Muscle of leg (tissue), 11 donors: Measurements from ENCODE around the gene SPPL2B. TPM values are rescaled to one million over a fixed set of nuclear protein-coding genes. Genes with fewer than 3 reads are reported as not detected.
"Not testable (repeated sequence)": the region's sequence is repeated elsewhere in the genome, so short reads cannot be mapped to it uniquely, and the experiment has no call there.

ENCODE experiments used
- DNase-seq: peaks from one replicate; pipeline ENCODE4 v3.0.0; 2013
- H3K27ac ChIP-seq: one replicate; pipeline ENCODE4 v1.5.1; 2013; ENCODE audit warnings: mild to moderate bottlenecking, low read length, control low read depth
- H3K27me3 ChIP-seq: one replicate; pipeline ENCODE4 v1.6.1; 2013; ENCODE audit warnings: low read length; ENCODE audit not compliant: control insufficient read depth, insufficient read depth
- H3K36me3 ChIP-seq: one replicate; pipeline ENCODE4 v1.6.1; 2013; ENCODE audit warnings: low read length; ENCODE audit not compliant: control insufficient read depth, insufficient read depth
- H3K4me1 ChIP-seq: one replicate; pipeline ENCODE4 v1.6.1; 2013; ENCODE audit warnings: low read length; ENCODE audit not compliant: control insufficient read depth, insufficient read depth
- H3K4me3 ChIP-seq: one replicate; pipeline ENCODE4 v1.5.1; 2013; ENCODE audit warnings: low read length, control low read depth
- H3K9me3 ChIP-seq: replicated peaks from 2 replicates; pipeline ENCODE4 v1.6.1; 2013; ENCODE audit warnings: low read depth, low read length; ENCODE audit not compliant: control insufficient read depth
- WGBS: methylation state at CpG from one replicate; pipeline ENCODE4 v1.1.5; 2013; ENCODE audit warnings: missing lambda C conversion rate; ENCODE audit not compliant: insufficient coverage; 5-methylcytosine and 5-hydroxymethylcytosine counted together
- polyA plus RNA-seq, 8 donors: library from polyadenylated mRNA; unstranded; fragments of 120-200 nt; gene quantifications; one replicate each; pipeline versions ENCODE4 v1.2.1 to v1.2.3, GENCODE V29; 2013; ENCODE audit warnings: inconsistent platforms in 1 of 8, low replicate concordance in 1 of 8; ENCODE audit not compliant: insufficient read length in 8 of 8, insufficient read depth in 1 of 8
- total RNA-seq: library from RNA; stranded (reverse); fragments of 120-200 nt; gene quantifications from one replicate; pipeline ENCODE4 v1.2.4, GENCODE V29; 2013

SPPL2B gene
- total and polyA plus RNA-seq, 9 donors = 20.8 to 66.1 (median 45.4) TPM

DNA sequence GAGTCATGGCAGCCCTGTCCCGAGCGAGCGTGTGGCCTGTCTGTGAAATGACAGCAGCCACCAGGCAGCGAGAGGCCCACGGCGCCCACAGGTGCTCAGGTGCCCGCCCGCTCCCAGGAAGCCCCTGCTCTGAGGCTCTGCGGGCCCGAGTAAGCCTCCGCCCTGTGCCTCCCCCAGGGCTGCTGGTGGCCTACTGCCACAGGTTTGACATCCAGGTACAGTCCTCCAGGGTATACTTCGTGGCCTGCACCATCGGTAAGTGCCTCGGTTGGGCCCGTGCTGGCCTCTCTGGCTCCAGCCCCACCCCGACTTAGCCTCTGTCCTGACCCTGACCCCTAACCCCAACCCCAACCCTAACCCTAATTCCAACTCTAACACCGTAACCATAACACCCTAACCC, 16.6 kb downstream of the SPPL2B start:
- Histone ChIP-seq H3K36me3 (peaks cover 64% of the 10 kb centered on the region), H3K4me1 (no peaks in the 10 kb centered on the region)

DNA sequence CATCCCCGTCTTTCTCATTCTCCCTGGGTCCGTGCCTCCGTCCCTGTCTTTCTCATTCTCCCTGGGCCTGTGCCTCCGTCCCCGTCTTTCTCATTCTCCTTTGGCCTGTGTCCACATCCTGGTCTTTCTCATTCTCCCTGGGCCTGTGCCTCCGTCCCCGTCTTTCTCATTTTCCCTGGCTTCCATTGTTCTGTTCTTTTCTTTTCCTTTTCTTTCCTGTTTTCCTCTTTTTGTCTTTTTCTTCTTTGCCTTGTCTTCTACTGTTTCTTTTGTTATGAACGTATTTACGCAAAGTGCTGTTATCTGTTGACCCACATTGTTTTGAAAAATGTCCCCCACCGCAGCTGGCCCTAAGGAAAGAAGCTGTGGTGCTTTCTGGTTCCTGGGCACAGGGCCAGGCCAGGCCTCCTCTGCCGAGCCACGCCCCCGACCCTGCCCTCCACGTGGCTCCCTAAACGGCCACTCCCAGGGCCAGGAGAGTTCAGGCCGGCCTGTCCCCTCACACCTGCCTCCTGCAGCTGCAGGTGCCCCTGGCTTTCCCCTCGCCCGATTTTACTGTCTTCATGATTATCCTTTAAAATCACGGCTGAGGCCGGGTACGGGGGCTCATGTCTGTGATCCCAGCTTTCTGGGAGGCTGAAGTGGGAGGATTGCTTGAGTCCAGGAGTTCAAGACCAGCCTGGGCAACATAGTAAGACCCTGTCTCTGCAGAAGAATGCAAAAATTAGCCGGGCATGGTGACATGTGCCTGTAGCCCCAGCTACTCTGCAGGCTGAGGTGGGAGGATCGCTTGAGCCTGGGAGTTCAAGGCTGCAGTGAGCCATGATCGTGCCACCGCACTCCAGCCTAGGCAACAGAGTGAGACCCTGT, 17.5 kb downstream of the SPPL2B start:
- H3K27ac ChIP-seq = no peak overlapping the region
- no peaks in the 10 kb centered on the region for H3K9me3 ChIP-seq
- H3K4me3 ChIP-seq = no peak overlapping the region
- no peaks in the 10 kb centered on the region for H3K4me1 ChIP-seq
- H3K36me3 ChIP-seq = peaks cover 66% of the 10 kb centered on the region
- 49% methylated on average over 18 of the region's 25 CpGs for WGBS
- H3K27me3 ChIP-seq = no peaks in the 10 kb centered on the region
- no peak for DNase-seq

More for the DNA sequence above, 16.6 kb downstream of the SPPL2B start:
- Histone ChIP-seq H3K9me3 (no peaks in the 10 kb centered on the region), H3K27me3 (no peaks in the 10 kb centered on the region), H3K27ac (no peak overlapping the region), H3K4me3 (no peak overlapping the region)
- WGBS = 94% methylated on average over 17 of the region's 17 CpGs
- DNase-seq = no peak

DNA sequence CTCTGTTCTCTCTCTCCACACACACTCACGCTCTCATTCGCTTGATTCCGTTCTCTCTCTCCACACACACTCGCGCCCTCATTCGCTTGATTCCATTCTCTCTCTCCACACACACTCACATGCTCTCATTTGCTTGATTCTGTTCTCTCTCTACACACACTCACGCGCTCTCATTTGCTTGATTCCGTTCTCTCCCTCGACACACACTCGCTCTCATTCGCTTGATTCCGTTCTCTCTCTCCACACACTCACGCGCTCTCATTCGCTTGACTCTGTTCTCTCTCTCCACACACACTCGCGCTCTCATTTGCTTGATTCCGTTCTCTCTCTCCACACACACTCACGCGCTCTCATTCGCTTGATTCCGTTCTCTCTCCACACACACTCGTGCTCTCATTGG, 21.3 kb downstream of the SPPL2B start:
- H3K36me3 ChIP-seq = peaks cover 62% of the 10 kb centered on the region
- H3K27ac ChIP-seq, H3K9me3 ChIP-seq, H3K4me1 ChIP-seq, H3K4me3 ChIP-seq, DNase-seq, H3K27me3 ChIP-seq: not testable (repeated sequence)
- 93% methylated on average over 24 of the region's 24 CpGs for WGBS

DNA sequence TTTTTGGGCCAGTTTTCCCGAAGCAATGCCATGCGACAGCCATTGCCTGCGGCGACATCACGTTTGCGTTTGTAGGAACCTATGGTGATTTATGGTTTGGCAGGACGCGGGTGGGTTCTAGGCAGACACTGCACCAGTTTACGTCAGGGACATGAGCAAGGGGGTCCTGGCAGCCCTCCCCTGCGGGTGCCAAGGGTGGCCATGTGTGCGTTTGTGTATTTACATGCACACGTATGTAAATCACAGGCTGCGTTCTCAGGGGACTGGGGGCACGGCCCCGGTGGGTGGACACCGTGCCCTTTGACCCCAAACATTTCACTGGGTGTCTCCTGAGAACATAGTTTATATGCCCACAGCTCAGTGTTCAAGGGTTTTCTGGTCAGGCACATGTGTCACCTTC, 22.2 kb downstream of the SPPL2B start:
- Histone ChIP-seq H3K4me1 (no peaks in the 10 kb centered on the region), H3K9me3 (no peaks in the 10 kb centered on the region), H3K36me3 (peaks cover 54% of the 10 kb centered on the region), H3K4me3 (no peak overlapping the region), H3K27me3 (no peaks in the 10 kb centered on the region), H3K27ac (no peak overlapping the region)
- DNase-seq = no peak
- 81% methylated on average over 16 of the region's 16 CpGs for WGBS

DNA sequence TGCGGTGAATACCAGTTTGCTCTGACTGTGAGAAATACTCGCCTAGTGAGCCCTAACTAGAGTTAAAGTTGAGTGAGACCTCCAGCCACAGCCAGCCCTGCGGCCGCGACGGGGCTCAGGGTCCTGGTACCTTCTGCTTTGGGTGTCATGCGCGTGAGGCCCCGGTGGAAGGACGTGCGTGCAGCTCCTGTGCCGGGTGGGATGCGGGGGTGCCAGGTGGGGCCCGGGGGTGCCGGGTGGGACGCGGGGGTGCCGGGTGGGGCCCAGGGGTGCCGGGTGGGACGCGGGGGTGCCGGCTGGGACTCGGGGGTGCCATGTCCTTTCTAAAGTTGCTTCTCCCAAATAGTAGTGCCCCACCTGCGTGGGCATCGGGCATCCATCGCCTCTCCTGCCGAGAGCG, 23.1 kb downstream of the SPPL2B start:
- no peak for DNase-seq
- no peaks in the 10 kb centered on the region for H3K4me1 ChIP-seq
- no peaks in the 10 kb centered on the region for H3K9me3 ChIP-seq
- WGBS = 91% methylated on average over 20 of the region's 28 CpGs
- no peak overlapping the region for H3K4me3 ChIP-seq
- no peak overlapping the region for H3K27ac ChIP-seq
- H3K36me3 ChIP-seq = peaks cover 51% of the 10 kb centered on the region
- no peaks in the 10 kb centered on the region for H3K27me3 ChIP-seq

DNA sequence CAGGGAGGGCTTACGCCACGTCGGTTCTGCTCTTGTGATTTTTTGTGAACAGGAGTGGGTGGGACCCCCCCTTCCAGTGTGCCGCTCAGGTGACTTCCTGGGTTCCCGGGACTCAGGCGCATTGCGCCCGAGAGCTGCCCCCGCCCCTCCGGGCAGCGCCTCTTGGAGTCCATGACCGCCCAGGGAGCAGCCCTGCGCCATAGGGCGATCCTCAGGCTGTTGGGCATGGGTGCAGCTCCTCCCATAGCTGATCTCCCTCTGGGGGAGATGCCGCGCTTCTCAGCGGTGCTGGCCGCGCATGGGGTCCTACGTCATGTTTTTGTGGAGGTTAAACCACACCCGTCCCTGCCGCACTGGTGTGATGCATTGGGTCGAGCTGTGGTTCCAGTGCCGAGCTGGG, 23.6 kb downstream of the SPPL2B start:
- no peak overlapping the region for H3K4me3 ChIP-seq
- no peaks in the 10 kb centered on the region for H3K4me1 ChIP-seq
- H3K27me3 ChIP-seq = no peaks in the 10 kb centered on the region
- H3K27ac ChIP-seq = no peak overlapping the region
- 84% methylated on average over 19 of the region's 24 CpGs for WGBS
- H3K36me3 ChIP-seq = peaks cover 47% of the 10 kb centered on the region
- no peak for DNase-seq
- H3K9me3 ChIP-seq = no peaks in the 10 kb centered on the region

DNA sequence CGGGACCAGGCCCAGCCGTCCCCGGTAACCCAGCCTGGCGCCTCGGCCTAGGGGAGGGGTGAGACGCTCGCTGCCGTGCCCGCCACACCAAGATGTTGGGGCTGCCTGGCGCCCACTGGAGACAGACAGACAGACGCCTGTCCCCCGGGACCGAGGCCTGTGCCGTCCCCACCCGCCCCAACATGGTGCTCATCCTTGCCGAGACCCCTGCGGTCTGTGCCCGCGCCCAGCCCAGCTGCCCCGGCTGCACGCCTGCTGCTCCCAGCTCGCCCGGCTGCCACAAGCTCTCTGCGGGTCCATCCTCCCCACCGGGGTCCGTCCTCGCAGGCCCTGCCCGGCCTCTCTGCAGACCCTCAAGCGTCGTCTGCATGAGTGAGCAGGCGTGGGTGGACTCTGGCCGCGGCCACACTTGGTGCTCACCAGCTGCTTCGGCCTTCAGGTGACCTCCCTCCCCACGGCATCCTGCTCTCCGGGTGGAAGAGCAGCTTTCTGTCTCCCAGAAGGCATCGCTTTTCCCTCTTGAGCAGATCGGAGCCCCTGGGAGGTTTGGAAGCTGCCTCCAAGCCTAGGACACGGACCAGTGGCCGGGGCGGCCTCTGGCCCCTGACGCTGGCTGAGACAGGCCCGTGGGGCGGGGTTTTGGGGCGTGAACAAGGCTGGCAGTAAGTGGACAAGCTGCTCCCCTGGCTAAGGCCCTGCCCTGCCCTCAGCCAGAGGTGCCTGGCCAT, 24.8 kb downstream of the SPPL2B start:
- Histone ChIP-seq H3K9me3 (no peaks in the 10 kb centered on the region), H3K36me3 (peaks cover 47% of the 10 kb centered on the region)

DNA sequence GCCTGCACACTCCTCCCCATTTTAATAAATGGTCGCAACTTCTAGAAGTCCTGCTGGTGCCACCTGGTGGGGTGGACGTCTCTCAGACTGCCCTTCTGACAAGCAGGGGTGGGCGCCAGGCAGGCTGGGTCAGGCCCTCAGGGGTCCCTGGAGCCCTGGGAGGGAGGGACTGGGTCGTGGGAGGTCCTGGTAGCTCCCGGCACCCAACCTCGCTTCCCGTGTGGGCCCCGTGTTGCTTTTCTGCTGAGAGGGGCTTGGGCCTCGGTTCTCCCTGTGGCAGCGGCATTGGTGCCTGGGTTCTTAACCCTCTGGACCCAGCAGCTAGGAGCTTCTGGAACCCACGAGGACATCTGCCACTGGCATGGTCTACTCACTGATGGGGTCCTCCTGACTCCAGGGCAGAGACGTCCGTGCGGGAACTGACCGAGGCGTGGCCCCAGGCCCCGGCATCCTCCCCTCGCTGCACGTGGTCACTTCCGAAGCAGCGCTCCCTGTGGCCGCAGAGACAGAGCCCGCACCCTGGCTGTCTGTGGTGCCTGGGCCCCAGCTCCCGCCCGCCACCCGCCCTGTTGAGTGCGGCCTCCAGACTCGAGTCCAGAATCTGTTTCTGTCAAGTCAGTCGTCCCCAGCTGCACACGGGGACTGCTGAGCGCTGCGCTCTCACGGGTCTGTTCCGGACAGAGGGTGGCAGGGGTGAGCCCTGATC, 25.6 kb downstream of the SPPL2B start:
- Histone ChIP-seq H3K4me1 (no peaks in the 10 kb centered on the region), H3K4me3 (no peak overlapping the region), H3K9me3 (no peaks in the 10 kb centered on the region), H3K27ac (no peak overlapping the region), H3K27me3 (peaks cover 8% of the 10 kb centered on the region), H3K36me3 (peaks cover 40% of the 10 kb centered on the region)
- WGBS = 85% methylated on average over 32 of the region's 34 CpGs
- no peak for DNase-seq

More for the DNA sequence above, 24.8 kb downstream of the SPPL2B start:
- Histone ChIP-seq H3K4me1 (no peaks in the 10 kb centered on the region), H3K27ac (no peak overlapping the region), H3K27me3 (peaks cover under 1% of the 10 kb centered on the region), H3K4me3 (no peak overlapping the region)
- 90% methylated on average over 45 of the region's 45 CpGs for WGBS
- DNase-seq = no peak

DNA sequence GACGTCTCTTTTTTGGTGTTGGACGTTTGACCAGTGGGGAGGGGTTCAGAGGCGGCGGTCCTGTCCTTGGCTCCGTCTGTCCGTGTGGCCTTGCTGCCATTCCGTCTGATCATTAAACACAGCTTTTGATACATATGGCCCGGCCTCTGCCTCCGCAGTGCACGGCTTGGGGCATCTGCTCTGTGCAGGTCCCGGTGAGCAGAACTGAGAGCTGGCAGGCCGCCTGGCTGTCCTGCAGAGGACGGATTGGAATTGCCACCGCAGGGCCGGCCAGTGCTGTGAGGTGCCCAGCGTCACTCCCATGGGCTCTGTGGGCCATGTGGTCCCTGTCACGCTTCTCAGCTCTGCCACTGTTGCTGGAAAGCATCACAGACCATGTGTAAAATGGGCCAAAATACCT, 26.2 kb downstream of the SPPL2B start:
- peaks cover 14% of the 10 kb centered on the region for H3K27me3 ChIP-seq
- 80% methylated on average over 9 of the region's 17 CpGs for WGBS
- DNase-seq = no peak

More for the DNA sequence above, 26.2 kb downstream of the SPPL2B start:
- no peaks in the 10 kb centered on the region for H3K9me3 ChIP-seq
- no peaks in the 10 kb centered on the region for H3K4me1 ChIP-seq
- peaks cover 39% of the 10 kb centered on the region for H3K36me3 ChIP-seq
- H3K4me3 ChIP-seq = no peak overlapping the region
- H3K27ac ChIP-seq = no peak overlapping the region
